NCI-H2227 (cell line): ENCODE measurements around the gene C10orf105.

Source experiments
- DNase-seq: peaks from one replicate; lab custom pipeline; 2025; ENCODE audit not compliant: unreplicated experiment; lab: John Stamatoyannopoulos, UW

The C10orf105 gene

DNA sequence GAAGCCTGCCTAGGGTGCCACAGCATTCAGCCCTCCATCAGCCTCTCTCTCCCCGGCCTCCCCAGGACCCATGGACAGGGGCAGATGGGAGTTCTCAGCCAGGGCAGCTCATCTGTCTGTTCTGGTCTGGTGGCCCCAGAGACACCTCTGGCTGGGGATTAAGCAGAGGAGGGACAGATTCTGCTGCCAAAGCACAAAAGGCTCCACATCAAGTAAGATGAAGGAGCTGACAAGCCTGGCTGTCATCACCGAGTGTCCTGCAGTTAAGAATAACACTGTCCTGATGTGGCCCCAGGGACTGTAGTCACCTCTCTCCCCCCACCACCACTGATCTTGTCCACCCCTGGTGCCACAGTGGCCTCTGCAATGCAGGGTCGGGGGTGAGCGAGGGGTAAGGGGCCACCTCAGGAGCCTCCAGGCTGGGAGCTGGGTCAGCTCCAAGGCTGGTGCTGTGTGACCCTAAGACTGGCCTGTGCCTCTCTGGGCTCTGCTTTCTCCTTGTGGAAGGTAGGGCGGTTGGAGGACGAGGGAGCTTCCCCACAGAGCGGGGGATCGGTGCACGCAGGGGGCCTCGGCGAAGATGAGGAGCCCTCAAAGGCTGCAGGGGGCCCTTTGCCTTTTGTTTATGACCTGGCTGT lies 18.7 kb downstream of the C10orf105 start:
- no peak for DNase-seq

GRCh38 chr10:71698737-71699136 lies 20.8 kb downstream of the C10orf105 start:
- DNase-seq: no peak

DNA sequence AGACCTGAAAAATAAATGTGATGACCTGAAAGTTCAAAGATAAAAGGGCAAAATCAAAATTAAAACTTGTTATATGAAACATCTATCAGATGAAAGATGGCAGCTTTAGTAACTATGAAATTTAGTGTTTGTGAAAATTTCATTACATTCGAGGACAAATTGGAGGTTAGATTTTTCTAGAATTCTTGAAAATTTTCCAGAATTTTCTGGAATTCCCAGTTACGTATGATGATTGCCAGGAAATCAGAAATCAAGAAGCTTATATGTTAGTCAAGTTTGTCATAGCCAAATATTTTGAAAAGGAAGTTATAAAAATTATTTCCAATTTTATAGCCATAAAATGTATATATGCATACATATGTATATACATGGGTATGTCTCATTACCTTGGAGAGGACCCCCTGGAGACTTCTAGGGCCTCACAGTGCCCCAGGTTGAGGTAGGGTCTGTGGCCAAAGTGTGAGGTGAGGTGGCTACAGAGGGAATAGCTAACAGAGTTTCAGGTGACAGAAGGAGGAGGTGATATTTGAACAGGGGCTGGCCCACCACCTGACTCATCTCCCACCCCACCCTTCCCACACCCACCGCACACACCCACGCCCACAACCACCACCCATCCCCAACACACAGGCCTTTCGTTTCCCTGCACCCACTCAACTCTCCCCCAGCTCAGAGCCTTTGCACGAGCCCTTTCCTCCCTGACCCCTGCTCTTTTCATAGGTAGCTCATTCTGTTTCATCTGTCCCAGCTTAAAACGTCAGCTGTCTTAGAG lies 21.5 kb downstream of the C10orf105 start:
- DNase-seq: no peak

DNA sequence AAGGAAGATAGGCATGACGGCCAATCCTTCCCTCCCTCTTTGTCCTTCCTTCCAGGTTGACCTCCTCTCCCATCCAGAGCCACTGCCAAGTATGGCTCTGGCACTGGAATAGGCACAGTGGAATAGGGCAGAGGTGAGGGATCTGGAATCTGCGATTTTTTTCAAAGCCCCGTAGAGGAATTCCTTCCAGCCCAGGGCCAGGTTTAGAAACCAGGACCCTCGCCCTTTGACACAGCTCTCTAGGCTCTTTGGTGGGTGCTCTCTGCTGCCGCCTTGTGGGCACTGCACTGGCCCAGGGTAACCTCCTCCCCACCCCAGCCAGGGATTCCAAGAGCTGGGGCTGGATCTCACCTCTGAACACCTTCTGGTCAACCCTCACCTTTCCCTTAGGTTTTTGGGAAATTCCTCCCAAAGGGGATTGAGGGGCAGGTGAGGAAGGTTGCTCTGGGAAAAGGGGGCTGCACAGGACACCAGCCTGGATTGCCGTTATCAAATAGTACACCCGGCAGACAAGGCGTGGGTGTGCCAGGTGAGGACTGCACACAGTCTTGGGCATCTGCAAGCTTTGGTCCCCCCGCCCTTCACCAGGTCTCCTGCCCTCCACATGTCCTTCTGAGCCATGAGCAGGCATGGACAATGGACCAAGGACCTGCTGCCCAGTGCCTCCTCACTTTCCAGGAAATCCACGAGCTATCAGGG lies 22.8 kb downstream of the C10orf105 start:
- DNase-seq: peak; percentile 44

DNA sequence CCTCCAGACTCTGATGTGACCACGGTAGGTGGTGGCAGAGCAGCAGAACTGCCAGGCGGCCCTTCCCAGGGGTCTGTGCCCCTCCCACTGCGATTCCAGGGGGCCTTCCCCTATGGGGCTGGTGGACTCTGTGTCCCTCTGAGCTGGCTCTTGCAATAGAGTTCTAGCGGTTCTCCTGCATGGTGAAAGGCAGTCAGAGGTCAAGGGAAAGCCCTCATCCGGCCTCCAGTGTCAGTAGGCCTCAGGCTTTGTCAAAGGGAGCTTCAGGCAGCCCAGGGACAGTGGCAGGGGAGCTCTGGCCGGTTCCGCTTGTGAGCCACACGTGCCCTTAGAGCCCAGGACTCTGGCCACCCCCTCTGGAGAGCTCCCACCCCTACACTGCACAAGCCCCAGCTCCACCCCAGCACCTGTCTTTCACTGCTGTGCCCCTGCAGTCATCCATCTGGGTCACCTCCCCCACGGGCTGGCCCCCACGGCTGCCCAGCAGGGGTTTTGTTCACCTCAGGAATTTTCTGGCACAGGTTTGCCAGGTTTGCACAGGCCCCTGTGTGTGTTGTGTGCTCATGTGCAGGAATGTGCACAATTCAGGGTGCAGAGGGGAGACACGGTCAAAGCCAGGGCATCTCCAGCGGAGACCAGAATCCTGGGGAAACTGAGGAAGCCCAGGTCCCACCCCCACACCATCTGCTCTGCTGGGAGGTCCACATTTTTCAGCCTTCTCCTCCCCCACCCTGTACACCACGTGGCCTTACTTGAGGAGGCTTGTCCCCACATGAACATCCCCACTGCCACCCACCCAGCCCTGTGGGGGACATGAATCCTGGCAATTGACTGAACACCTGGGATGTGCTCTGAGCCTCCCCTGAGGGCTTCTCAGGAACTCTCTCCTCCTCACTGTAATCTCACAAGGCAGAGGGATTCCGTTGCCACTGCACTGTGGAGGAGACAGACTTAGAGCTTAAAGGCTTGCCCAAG lies 23.8 kb downstream of the C10orf105 start:
- DNase-seq: no peak

DNA sequence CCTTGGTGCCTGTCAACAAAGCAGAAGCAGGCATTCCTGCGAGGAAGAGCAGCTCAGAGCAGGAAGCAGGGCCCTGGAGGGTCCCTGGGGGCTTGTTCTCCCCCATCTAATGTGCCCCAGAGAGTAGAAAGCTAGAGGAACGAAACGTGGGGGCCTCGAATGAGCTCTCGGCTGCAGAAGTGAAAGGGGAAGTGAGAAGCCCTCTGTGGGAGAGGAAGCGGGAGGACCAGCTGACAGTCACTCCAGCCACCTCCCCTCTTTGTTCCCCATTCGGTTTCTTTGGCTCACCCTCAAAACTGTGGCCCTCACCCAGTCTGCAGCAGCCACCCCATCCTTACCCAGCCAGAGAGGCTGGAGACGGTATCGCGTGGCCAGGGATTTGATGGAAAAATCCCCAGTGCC lies 25.0 kb downstream of the C10orf105 start:
- DNase-seq: no peak

DNA sequence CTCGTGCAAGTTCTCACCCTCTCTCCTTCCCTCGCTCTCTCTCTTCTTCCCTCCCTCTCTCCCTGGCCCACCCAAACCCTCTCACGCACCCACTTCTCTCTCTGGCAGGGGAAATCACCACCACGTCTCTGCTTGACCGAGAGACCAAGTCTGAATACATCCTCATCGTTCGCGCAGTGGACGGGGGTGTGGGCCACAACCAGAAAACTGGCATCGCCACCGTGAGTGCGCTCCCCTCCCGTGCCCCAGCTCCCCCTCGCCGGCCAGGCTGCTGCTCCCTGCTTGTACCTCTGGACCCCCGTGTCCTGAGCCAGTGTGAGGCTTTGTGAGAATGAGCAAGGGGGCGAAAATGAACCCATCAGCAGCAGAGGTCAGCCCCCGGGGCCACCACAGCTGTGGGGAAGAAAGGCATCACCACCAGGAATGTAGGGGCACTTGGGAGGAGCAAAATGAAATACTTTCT lies 25.5 kb downstream of the C10orf105 start:
- no peak for DNase-seq

- DNase-seq: no peak
Measured at GRCh38 chr10:71693377-71693776, 26.2 kb downstream of the C10orf105 start.

GRCh38 chr10:71692598-71693306 lies 26.8 kb downstream of the C10orf105 start:
- DNase-seq: no peak

DNA sequence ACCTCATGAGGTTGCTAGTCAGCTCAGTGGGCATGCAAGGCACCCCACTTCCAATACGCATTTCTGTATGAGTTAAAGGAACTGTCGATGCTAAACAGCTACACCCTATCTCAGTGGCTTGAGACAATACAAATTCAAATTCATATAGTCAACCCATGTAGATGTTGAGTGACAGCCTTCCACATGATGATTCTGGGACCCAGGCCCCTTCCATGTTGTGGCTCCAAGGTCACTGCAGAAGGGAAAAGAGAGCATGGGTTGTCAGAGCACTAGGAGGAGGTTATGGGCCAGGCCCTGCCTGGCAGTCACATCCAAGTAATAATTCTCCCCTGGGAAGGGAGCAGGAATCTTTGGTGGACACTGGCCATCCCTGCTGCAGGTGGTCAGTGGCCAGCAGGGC lies 28.2 kb downstream of the C10orf105 start:
- DNase-seq: no peak

DNA sequence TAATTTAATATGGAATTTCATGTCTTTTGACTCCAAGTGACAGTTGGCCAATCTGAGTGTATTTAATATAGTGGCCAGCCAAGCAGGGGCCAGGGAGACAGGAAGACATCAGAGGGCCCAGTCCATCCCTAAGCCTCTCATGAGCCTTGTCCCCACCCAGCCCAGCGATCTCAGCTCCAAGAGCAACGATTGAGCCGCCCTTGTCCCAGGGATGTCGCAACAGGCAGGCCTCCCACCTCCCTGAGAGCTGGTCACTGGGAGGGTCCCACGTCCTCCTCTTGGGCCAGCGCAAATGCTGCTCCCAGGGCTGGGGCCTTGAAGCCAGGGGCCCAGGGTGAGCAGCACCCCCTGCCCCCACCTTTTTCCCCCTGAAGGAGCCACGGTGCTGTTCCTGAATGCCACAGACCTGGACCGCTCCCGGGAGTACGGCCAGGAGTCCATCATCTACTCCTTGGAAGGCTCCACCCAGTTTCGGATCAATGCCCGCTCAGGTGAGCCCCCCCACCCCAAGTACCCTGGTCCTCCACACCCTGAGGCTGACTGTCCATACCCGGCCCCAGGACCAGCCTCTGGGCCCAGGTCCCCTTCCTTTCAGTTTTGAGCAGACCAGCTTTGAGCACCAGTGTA lies 29.4 kb downstream of the C10orf105 start:
- no peak for DNase-seq

GRCh38 chr10:71688256-71688655 lies 31.3 kb downstream of the C10orf105 start:
- no peak for DNase-seq

GRCh38 chr10:71687480-71687879 lies 32.1 kb downstream of the C10orf105 start:
- no peak for DNase-seq

DNA sequence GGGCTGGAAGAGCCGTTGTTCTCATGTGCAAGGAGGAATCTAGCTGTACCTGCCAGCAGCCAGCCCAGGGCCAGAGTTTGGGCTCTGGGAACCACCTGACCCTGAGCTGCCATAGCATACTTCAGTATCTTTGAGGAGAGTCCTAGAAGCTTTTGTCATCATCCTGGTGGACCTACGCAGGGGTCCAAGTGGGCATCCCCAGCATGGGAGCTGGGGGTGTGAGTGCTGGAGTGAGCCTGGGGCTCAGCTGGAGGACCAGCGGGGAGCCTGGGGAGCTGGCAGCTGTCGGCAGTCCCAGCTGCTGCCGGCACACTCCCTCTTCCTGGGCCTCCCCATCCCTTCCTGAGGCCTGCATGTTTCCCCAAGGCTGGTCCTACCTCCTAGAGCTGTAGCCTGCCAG lies 32.5 kb downstream of the C10orf105 start:
- DNase-seq: no peak

DNA sequence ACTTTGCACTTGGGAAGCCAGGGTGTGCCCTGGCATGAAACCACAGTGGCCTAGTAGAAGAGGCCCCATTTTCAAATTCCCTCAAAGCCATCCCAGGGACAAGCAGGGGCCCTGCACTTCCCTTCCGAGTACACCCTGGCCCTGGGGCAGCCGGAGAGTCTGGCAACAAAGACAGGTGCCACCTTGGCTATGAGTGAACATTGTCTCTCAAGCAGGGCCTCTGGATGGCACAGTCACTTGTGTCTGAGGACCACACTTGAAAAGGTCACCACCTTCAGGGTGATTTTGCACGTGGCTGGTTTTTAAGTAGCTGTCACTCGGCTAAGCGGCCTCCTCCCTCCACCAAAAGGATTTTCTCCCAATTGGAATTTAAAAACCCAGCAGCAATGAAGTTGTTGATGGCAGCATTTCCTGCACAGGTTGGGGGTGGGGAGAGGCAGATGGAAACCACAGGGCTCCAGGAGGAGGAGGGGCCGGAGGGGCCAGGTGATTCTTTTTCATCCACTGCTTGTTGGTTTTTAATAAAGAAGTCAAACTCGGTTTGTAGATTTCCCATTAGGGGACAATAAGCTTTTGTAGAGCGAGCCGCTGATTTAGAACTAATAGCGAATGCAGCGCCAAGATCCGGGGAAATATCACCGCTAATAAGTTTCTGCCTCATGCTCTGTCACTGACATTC lies 33.9 kb downstream of the C10orf105 start:
- no peak for DNase-seq

DNA sequence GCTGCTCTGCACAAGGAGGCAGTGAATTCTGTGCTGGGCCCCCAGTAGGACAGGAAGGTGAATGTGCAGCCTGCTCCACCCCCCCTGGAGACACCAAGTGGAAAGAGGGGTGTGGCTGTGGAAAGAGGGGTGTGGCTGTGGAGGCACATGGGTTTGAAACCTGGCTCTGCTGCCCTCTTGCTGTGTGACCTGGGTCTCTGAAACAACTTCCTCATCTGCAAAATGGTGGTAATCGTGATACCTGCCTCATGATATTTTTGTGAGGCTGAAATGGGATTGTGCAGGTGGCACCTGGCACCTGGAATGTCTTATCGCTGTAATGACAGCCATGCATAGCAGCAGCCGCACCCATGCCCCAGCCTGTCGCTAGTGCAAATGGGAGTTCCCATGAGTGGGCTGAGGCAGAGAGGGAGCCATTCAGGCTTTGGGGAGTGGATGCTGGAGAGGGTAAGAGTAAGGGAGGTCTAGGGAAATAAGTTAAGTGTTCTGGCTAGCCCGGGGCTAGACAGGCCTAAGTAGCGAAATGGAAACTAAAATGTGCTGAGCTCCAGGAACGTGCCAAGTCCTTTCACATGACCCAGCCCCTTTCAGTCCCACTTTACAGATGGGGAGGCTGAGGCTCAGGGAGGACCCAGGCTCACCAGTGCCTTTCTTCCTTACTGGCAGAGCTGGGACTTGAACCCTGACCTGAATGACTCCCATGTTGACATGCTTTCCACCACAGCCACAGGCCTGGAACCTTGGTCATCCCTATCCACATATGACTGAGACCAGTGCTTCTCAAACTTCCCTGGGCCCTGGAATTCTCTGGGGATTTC lies 35.0 kb downstream of the C10orf105 start:
- DNase-seq: no peak

GRCh38 chr10:71683301-71683700 lies 36.3 kb downstream of the C10orf105 start:
- DNase-seq: no peak

DNA sequence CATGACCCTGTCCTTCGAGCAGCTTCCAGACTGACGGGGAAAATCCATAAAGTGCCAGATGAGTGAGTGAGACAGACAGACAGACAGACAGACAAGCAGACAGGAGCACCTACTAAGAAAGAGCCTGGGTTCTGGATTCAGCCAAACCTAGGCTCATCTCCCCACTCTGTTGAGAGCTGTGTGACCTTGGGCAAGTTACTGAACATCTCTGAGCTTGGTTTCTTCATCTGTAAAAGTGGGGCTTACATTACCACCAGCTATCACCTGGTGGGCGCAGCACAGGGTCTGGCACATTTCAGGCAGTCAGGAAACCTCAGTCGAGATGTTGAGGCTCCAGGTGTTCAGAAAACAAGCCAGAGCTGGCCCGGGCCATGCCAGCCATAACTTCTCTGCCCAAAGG lies 37.6 kb downstream of the C10orf105 start:
- no peak for DNase-seq
